ENCODE results near the gene TNFSF13B. TPM values are rescaled to one million over a fixed set of nuclear protein-coding genes. Genes with fewer than 3 reads are reported as not detected.

The TNFSF13B gene
- total and polyA plus RNA-seq, 2 of the 8 experiments (the other 6 are each of a cell fraction or from before 2014, with no cell fraction given) = not detected

DNA sequence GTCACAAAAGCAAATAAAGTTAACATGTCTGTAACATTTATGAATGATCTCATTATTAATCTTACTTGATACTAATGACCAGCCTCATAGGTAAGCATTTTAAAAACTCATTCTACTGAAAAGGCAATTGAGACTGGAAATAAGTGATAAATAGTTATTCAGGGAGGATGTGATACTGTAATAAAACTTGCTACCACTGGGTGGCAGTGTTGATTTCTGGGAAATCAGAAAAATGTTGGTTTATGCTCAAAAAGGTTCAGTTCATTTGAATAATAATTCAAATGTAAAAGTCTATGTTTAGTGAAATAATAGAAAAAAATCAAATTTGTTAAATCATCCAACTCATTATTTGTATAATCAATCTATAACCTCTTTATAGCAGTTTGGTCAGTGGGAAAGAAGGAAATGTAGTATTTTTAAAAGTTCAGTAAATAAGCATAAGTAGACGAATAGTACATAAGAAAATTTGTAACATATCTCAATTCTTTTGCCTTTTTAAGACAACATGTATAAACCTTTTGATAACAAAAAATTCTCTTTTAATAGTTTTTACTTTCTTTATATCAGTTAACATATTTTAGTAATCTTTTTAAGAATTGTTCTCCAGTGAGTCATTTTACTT lies 41.8 kb upstream of the TNFSF13B start:
- H2AK5ac ChIP-seq (ENCODE audit: low read depth, low read length) = no peak overlapping the region
- H3K9me3 ChIP-seq (ENCODE audit: insufficient read depth in 2 of 2, low read depth in 1 of 2, low read length in 1 of 2) = no peaks in the 10 kb centered on the region
- peaks cover 2 to 4% of the 10 kb centered on the region in 2 experiments for H4K20me1 ChIP-seq (replicated peaks in 1 of 2; ENCODE audit: control insufficient read depth in 1 of 2, insufficient read depth in 2 of 2, low read length in 2 of 2)
- H3K23ac ChIP-seq (ENCODE audit: insufficient read length) = no peak overlapping the region
- H2BK120ac ChIP-seq (replicated peaks; ENCODE audit: low read depth, low read length) = no peak overlapping the region
- H3K4me2 ChIP-seq (ENCODE audit: insufficient read depth in 1 of 2, low read depth in 2 of 2, low read length in 2 of 2) = no peak overlapping the region
- no peak overlapping the region for H4K5ac ChIP-seq (ENCODE audit: insufficient read length, low read depth, low read length)
- no peak overlapping the region for H4K8ac ChIP-seq (ENCODE audit: extremely low read depth, insufficient read depth, low read length)
- peak; percentile 36 for FAIRE-seq
- CTCF ChIA-PET (ENCODE audit: partially characterized antibody) = interaction anchor here (0.9 kb wide), 1 partner anchor 12 kb away, joined by 3 read pairs; no protein-coding TSS in a partner anchor
- H3K79me2 ChIP-seq (ENCODE audit: control insufficient read depth in 1 of 2, insufficient read depth in 2 of 2, low read length in 2 of 2) = peaks cover 0 to 41% of the 10 kb centered on the region in 2 experiments; a peak in 2 of 4 replicates
- no peak overlapping the region for H2BK5ac ChIP-seq (ENCODE audit: low read depth, low read length)
- no peak overlapping the region for H3K4me3 ChIP-seq (ENCODE audit: extremely low read depth in 1 of 4, insufficient read depth in 2 of 4, low read depth in 3 of 4, low read length in 4 of 4)
- DNase-seq (ENCODE audit: low read depth in 1 of 2, low spot score in 2 of 2) = no peak
- no peak overlapping the region for H3K9ac ChIP-seq (replicated peaks in 1 of 4; ENCODE audit: extremely low read depth in 1 of 4, low read depth in 3 of 4, low read length in 3 of 4)
- no peak overlapping the region for H2BK20ac ChIP-seq (ENCODE audit: low read length)
- H3K18ac ChIP-seq (ENCODE audit: extremely low read depth, low read length) = no peak overlapping the region
- no peak overlapping the region for H2BK12ac ChIP-seq (ENCODE audit: low read depth, low read length)
- no peak overlapping the region for H3K27ac ChIP-seq (ENCODE audit: low read depth, low read length)
- H3K27me3 ChIP-seq (replicated peaks in 1 of 4; ENCODE audit: control insufficient read depth in 3 of 4, extremely low read depth in 1 of 4, insufficient read depth in 3 of 4, low read length in 3 of 4) = no peaks in the 10 kb centered on the region
- no peak overlapping the region for H2BK15ac ChIP-seq (ENCODE audit: low read length)
- H2AFZ ChIP-seq (ENCODE audit: low read length) = no peak overlapping the region
- 78% methylated on average over 1 of the region's 1 CpG; no CpG with 5 or more reads in 1 of the 2 experiments for WGBS, 2 experiments (ENCODE audit: extremely low coverage in 1 of 2, insufficient coverage in 1 of 2, insufficient read length in 1 of 2, insufficient replicate concordance in 2 of 2, low coverage in 1 of 2, low lambda C conversion rate in 2 of 2, missing lambda C conversion rate in 1 of 2)
- H3K56ac ChIP-seq (replicated peaks; ENCODE audit: insufficient read length, low read depth, low read length) = no peak overlapping the region
- no peak overlapping the region for H3K4ac ChIP-seq (replicated peaks; ENCODE audit: insufficient read length, low read depth, low read length)
- H3K23me2 ChIP-seq (ENCODE audit: low read depth, low read length) = no peaks in the 10 kb centered on the region
- H3K36me3 ChIP-seq (ENCODE audit: control insufficient read depth in 2 of 4, insufficient read depth in 4 of 4, low read length in 3 of 4) = peaks cover 0 to 7% (median 0%) of the 10 kb centered on the region in 4 experiments; a peak in 3 of 8 replicates
- no peak overlapping the region for H4K91ac ChIP-seq (replicated peaks; ENCODE audit: insufficient read length, low read length)
- H3K14ac ChIP-seq (ENCODE audit: insufficient read length) = no peak overlapping the region
- POLR2A ChIA-PET (ENCODE audit: partially characterized antibody) = no interaction called here
- H3K79me1 ChIP-seq (ENCODE audit: low read depth, low read length) = no peaks in the 10 kb centered on the region
- no peaks in the 10 kb centered on the region for H3K4me1 ChIP-seq (replicated peaks in 1 of 4; ENCODE audit: control insufficient read depth in 3 of 4, insufficient read depth in 4 of 4, low read length in 3 of 4)
- peak; percentile 41 to 57 for TF ChIP-seq RAD21 (IDR thresholded peaks at IDR 0.05 in 1 of 2, conservative IDR thresholded peaks at IDR 0.05 in 1 of 2; ENCODE audit: low read depth in 2 of 2, low read length in 2 of 2)

Measured in H1 (cell line).